ENCODE measurements around the gene ATP2A2.

DNA sequence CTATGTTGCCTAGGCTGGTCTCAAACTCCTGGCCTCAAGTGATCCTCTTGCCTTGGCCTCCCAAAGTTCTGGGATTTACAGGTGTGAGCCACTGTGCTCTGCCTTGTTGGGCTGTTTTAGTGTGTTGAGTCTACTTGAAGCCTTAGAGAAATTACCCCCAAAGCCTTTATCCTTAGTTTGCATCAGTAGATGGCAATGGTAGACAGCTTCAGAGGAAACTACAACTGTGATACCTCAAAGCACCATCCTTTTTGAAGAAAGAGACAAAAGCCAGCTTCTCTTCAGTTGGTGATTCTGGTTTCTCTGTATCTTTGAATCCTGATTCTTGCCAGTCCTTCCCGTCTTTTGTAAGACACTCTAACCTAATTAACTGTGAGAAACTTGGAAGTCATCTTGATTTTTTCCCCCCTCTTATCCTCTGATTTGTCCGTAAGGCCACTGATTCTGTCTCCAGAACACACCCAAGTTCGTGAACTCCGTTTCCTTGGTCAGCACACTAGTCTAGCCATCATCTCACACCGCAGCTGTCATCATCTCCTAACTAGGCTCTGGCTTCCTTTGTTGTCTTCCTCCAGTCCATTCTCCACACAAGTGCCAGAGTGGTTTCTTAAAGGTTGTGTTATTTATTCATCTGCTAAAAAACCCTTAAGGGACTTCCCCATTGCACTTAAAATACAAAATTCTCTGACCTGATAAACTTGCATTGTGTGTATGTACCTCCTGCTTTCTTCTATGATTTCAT lies 20.2 kb downstream of the ATP2A2 start:
- TF ChIP-seq, protein P1, sequence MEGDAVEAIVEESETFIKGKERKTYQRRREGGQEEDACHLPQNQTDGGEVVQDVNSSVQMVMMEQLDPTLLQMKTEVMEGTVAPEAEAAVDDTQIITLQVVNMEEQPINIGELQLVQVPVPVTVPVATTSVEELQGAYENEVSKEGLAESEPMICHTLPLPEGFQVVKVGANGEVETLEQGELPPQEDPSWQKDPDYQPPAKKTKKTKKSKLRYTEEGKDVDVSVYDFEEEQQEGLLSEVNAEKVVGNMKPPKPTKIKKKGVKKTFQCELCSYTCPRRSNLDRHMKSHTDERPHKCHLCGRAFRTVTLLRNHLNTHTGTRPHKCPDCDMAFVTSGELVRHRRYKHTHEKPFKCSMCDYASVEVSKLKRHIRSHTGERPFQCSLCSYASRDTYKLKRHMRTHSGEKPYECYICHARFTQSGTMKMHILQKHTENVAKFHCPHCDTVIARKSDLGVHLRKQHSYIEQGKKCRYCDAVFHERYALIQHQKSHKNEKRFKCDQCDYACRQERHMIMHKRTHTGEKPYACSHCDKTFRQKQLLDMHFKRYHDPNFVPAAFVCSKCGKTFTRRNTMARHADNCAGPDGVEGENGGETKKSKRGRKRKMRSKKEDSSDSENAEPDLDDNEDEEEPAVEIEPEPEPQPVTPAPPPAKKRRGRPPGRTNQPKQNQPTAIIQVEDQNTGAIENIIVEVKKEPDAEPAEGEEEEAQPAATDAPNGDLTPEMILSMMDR (conservative IDR thresholded peaks at IDR 0.05; ENCODE audit: low read depth in 2 of 2): no peak
- no peak for TF ChIP-seq EZH2 (IDR thresholded peaks at IDR 0.05; ENCODE audit: low read depth, unreplicated experiment)
- TF ChIP-seq CREB1 (CRISPR knock-in tag; IDR thresholded peaks at IDR 0.05; ENCODE audit: low read depth): no peak
- TF ChIP-seq EZH2phosphoT487 (IDR thresholded peaks at IDR 0.05; ENCODE audit: unreplicated experiment): no peak
- TF ChIP-seq POLR2AphosphoS5 (IDR thresholded peaks at IDR 0.05; ENCODE audit: low read depth): no peak
- TF ChIP-seq, protein P2, sequence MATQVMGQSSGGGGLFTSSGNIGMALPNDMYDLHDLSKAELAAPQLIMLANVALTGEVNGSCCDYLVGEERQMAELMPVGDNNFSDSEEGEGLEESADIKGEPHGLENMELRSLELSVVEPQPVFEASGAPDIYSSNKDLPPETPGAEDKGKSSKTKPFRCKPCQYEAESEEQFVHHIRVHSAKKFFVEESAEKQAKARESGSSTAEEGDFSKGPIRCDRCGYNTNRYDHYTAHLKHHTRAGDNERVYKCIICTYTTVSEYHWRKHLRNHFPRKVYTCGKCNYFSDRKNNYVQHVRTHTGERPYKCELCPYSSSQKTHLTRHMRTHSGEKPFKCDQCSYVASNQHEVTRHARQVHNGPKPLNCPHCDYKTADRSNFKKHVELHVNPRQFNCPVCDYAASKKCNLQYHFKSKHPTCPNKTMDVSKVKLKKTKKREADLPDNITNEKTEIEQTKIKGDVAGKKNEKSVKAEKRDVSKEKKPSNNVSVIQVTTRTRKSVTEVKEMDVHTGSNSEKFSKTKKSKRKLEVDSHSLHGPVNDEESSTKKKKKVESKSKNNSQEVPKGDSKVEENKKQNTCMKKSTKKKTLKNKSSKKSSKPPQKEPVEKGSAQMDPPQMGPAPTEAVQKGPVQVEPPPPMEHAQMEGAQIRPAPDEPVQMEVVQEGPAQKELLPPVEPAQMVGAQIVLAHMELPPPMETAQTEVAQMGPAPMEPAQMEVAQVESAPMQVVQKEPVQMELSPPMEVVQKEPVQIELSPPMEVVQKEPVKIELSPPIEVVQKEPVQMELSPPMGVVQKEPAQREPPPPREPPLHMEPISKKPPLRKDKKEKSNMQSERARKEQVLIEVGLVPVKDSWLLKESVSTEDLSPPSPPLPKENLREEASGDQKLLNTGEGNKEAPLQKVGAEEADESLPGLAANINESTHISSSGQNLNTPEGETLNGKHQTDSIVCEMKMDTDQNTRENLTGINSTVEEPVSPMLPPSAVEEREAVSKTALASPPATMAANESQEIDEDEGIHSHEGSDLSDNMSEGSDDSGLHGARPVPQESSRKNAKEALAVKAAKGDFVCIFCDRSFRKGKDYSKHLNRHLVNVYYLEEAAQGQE (IDR thresholded peaks at IDR 0.05; ENCODE audit: unreplicated experiment): no peak
- no peak for TF ChIP-seq STAT1 (IDR thresholded peaks at IDR 0.05; ENCODE audit: unreplicated experiment)
- TF ChIP-seq JUNB (IDR thresholded peaks at IDR 0.05; ENCODE audit: unreplicated experiment): no peak
- TF ChIP-seq, protein P3, sequence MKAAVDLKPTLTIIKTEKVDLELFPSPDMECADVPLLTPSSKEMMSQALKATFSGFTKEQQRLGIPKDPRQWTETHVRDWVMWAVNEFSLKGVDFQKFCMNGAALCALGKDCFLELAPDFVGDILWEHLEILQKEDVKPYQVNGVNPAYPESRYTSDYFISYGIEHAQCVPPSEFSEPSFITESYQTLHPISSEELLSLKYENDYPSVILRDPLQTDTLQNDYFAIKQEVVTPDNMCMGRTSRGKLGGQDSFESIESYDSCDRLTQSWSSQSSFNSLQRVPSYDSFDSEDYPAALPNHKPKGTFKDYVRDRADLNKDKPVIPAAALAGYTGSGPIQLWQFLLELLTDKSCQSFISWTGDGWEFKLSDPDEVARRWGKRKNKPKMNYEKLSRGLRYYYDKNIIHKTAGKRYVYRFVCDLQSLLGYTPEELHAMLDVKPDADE (IDR thresholded peaks at IDR 0.05): no peak
- no peak for TF ChIP-seq ZNF331 (CRISPR knock-in tag; IDR thresholded peaks at IDR 0.05; ENCODE audit: low read depth)
